CD4-positive, alpha-beta T cell (primary cell): ENCODE data around the gene PHF21B. TPM values are rescaled to one million over a fixed set of nuclear protein-coding genes. Genes with fewer than 3 reads are reported as not detected.

ENCODE experiments used
- ATAC-seq: fragments of 200-7000 bp; cut with Tn5 transposase; one replicate; pipeline ENCODE4 v1.10.0; 2022; ENCODE audit warnings: mild to moderate bottlenecking; ENCODE audit not compliant: poor library complexity
- CTCF ChIA-PET: fragments of 350-600 bp; sonication (Branson Sonifier 250); formaldehyde crosslinking; loops from one replicate; lab custom pipeline; 2021; ENCODE audit warnings: antibody characterized with exemption, inconsistent platforms; lab: Charles Lee
- POLR2A ChIA-PET: fragments of 350-600 bp; sonication (Branson Sonifier 250); formaldehyde crosslinking; loops from one replicate; lab custom pipeline; 2021; ENCODE audit warnings: antibody characterized with exemption, inconsistent platforms; lab: Charles Lee
- DNase-seq, 14 experiments: peaks; one replicate each; pipeline ENCODE4 v3.0.0-alpha.2; 2013 to 2020; ENCODE audit warnings: mixed read lengths in 2 of 14
- H3K27ac ChIP-seq, 2 donors: one replicate each; pipeline versions ENCODE4 v1.5.1 to v1.7.0; 2013; ENCODE audit warnings: low read length in 2 of 2, low read depth in 1 of 2, mild to moderate bottlenecking in 1 of 2
- H3K27me3 ChIP-seq, 2 experiments: 1 replicate in 1 of 2; 2 replicates in 1 of 2; pipeline versions ENCODE4 v1.6.1 to v1.7.0; 2013; ENCODE audit warnings: low read length in 2 of 2, control low read depth in 1 of 2, mild to moderate bottlenecking in 1 of 2, moderate library complexity in 1 of 2; ENCODE audit not compliant: insufficient read depth in 2 of 2, control insufficient read depth in 1 of 2
- H3K36me3 ChIP-seq: one replicate; pipeline ENCODE4 v1.6.1; 2013; ENCODE audit warnings: low read length, control low read depth; ENCODE audit not compliant: insufficient read depth
- H3K4me1 ChIP-seq: one replicate; pipeline ENCODE4 v1.6.1; 2013; ENCODE audit warnings: low read length, control low read depth; ENCODE audit not compliant: insufficient read depth
- H3K4me3 ChIP-seq: one replicate; pipeline ENCODE4 v1.5.1; 2013; ENCODE audit warnings: mild to moderate bottlenecking, low read length, moderate library complexity
- H3K9me3 ChIP-seq, 2 experiments: 1 replicate in 1 of 2; 2 replicates in 1 of 2; pipeline versions ENCODE4 v1.6.1 to v1.7.0; 2013; ENCODE audit warnings: low read length in 2 of 2, mild to moderate bottlenecking in 2 of 2, control low read depth in 1 of 2, moderate library complexity in 1 of 2; ENCODE audit not compliant: control insufficient read depth in 1 of 2, insufficient read depth in 1 of 2
- H3K27ac Mint-ChIP-seq: one replicate; pipeline ENCODE4 v1.8.0; 2020; ENCODE audit warnings: mixed read lengths
- H3K27me3 Mint-ChIP-seq: one replicate; pipeline ENCODE4 v1.8.0; 2021; ENCODE audit warnings: mixed read lengths
- H3K36me3 Mint-ChIP-seq: one replicate; pipeline ENCODE4 v1.8.0; 2021; ENCODE audit warnings: low read depth, mixed read lengths
- H3K4me1 Mint-ChIP-seq: one replicate; pipeline ENCODE4 v1.8.0; 2021; ENCODE audit warnings: low read depth, mixed read lengths
- H3K4me3 Mint-ChIP-seq: one replicate; pipeline ENCODE4 v1.8.0; 2020; ENCODE audit warnings: mild to moderate bottlenecking, mixed read lengths
- H3K9me3 Mint-ChIP-seq: one replicate; pipeline ENCODE4 v1.8.0; 2020; ENCODE audit warnings: mixed read lengths
- CTCF ChIP-seq: fragments of 200-600 bp; IDR thresholded peaks from one replicate; pipeline ENCODE4 v1.8.0; 2022; ENCODE audit warnings: antibody characterized with exemption, mild to moderate bottlenecking
- intact Hi-C, 2 experiments: fragments of 100-400 bp; cut with DNase I in 1 of 2; cut with micrococcal nuclease in 1 of 2; formaldehyde crosslinking; loops; one replicate each; pipeline versions ENCODE4 v1.15.1 to v1.9.0; 2023 to 2025; cut with DNase I, micrococcal nuclease
- total RNA-seq, 174 experiments: library from RNA in 2 of 174; stranded (reverse) in 2 of 174; gene quantifications; one replicate each; pipeline ENCODE4 v1.2.3 and lab custom pipeline; 2021 to 2026

Gene PHF21B
- total RNA-seq, 2 experiments from 2014 or later = not detected

DNA sequence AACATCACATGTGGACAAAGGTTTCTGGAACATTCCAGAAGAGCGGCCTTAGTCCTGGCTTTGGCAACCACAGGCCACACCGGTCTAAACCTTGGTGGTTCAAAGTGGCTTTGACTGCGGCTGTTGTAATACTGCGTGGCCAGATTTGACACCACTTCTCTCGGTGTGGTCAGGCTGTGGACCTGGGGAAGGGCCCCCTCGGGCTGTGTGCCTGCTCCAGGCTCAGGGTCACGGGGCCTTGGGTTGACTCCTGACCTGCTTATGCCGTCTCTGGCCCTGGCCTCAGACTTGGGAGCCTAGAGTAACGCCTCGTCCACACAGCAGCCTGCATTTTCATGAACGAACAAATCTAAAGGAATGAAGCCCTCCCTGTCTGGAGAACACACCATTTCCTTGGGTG is 118.0 kb downstream of the PHF21B start:
- no peaks in the 10 kb centered on the region for H3K9me3 ChIP-seq

GRCh38 chr22:44891293-44891747 is 118.5 kb downstream of the PHF21B start:
- no peak overlapping the region for H3K27ac Mint-ChIP-seq
- TF ChIP-seq CTCF = no peak
- ChIA-PET POLR2A (no interaction called here), CTCF (no interaction called here)
- H3K9me3 Mint-ChIP-seq = no peaks in the 10 kb centered on the region
- no peaks in the 10 kb centered on the region for H3K27me3 Mint-ChIP-seq
- no peaks in the 10 kb centered on the region for H3K36me3 Mint-ChIP-seq
- no peaks in the 10 kb centered on the region for H3K27me3 ChIP-seq
- H3K27ac ChIP-seq = no peak overlapping the region
- no peak overlapping the region for H3K4me3 ChIP-seq
- no peaks in the 10 kb centered on the region for H3K9me3 ChIP-seq
- ATAC-seq (no peak), DNase-seq (peak in 1 of 14 experiments; percentile 23)
- H3K4me1 Mint-ChIP-seq = no peaks in the 10 kb centered on the region
- H3K36me3 ChIP-seq = no peaks in the 10 kb centered on the region
- no peaks in the 10 kb centered on the region for H3K4me1 ChIP-seq
- intact Hi-C loops = no loop called here
- no peak overlapping the region for H3K4me3 Mint-ChIP-seq

More for the DNA sequence above, 118.0 kb downstream of the PHF21B start:
- H3K4me1 Mint-ChIP-seq = no peaks in the 10 kb centered on the region
- H3K9me3 Mint-ChIP-seq = no peaks in the 10 kb centered on the region
- CTCF ChIA-PET = no interaction called here
- no peak for TF ChIP-seq CTCF
- Histone ChIP-seq H3K27ac (no peak overlapping the region), H3K27me3 (no peaks in the 10 kb centered on the region), H3K36me3 (no peaks in the 10 kb centered on the region), H3K4me3 (no peak overlapping the region), H3K4me1 (no peaks in the 10 kb centered on the region)
- H3K4me3 Mint-ChIP-seq = no peak overlapping the region
- no peak overlapping the region for H3K27ac Mint-ChIP-seq
- no peaks in the 10 kb centered on the region for H3K27me3 Mint-ChIP-seq
- intact Hi-C loops = no loop called here
- POLR2A ChIA-PET = no interaction called here
- DNase-seq (no peak), ATAC-seq (no peak)
- H3K36me3 Mint-ChIP-seq = no peaks in the 10 kb centered on the region

- ChIA-PET CTCF (no interaction called here), POLR2A (no interaction called here)
- Mint-ChIP-seq H3K27me3 (no peaks in the 10 kb centered on the region), H3K9me3 (no peaks in the 10 kb centered on the region), H3K36me3 (no peaks in the 10 kb centered on the region), H3K4me3 (no peak overlapping the region), H3K4me1 (no peaks in the 10 kb centered on the region), H3K27ac (no peak overlapping the region)
- ATAC-seq (no peak), DNase-seq (no peak)
- Histone ChIP-seq H3K9me3 (no peaks in the 10 kb centered on the region), H3K4me1 (no peaks in the 10 kb centered on the region), H3K36me3 (no peaks in the 10 kb centered on the region), H3K4me3 (no peak overlapping the region), H3K27ac (no peak overlapping the region), H3K27me3 (no peaks in the 10 kb centered on the region)
- TF ChIP-seq CTCF = no peak
- intact Hi-C loops = no loop called here
Measured at GRCh38 chr22:44890416-44891292, 119.2 kb downstream of the PHF21B start.
